Tibial nerve (tissue), 4 donors: ENCODE measurements around the gene PGAM2. TPM values are rescaled to one million over a fixed set of nuclear protein-coding genes. Genes with fewer than 3 reads are reported as not detected.

Experiments used
- DNase-seq, 2 donors: peaks; one replicate each; pipeline ENCODE4 v3.0.0-alpha.2; 2019; ENCODE audit warnings: low spot score in 2 of 2
- H3K27ac ChIP-seq, 4 donors: fragments of 200-600 bp; sonication (generic) in 3 of 4; one replicate each; pipeline ENCODE4 v1.5.1; 2017 to 2019; ENCODE audit warnings: mild to moderate bottlenecking in 1 of 4
- H3K27me3 ChIP-seq, 2 donors: fragments of 200-600 bp; sonication (generic) in 1 of 2; one replicate each; pipeline versions ENCODE4 v1.5.1 to v1.6.0; 2017 to 2019
- H3K36me3 ChIP-seq, 3 donors: fragments of 200-600 bp; sonication (generic); one replicate each; pipeline ENCODE4 v1.5.1; 2018 to 2019
- H3K4me1 ChIP-seq, 4 donors: fragments of 200-600 bp; sonication (generic) in 3 of 4; one replicate each; pipeline ENCODE4 v1.5.1; 2017 to 2019
- H3K4me3 ChIP-seq, 4 donors: fragments of 200-600 bp; sonication (generic) in 3 of 4; one replicate each; pipeline ENCODE4 v1.5.1; 2017 to 2019; ENCODE audit warnings: mild to moderate bottlenecking in 1 of 4, moderate library complexity in 1 of 4
- H3K9me3 ChIP-seq, 4 donors: fragments of 200-600 bp; sonication (generic) in 3 of 4; one replicate each; pipeline ENCODE4 v1.5.1; 2017 to 2019
- EP300 ChIP-seq, 2 donors: sonication (generic); formaldehyde crosslinking; IDR thresholded peaks; one replicate each; pipeline ENCODE4 v1.6.1; 2017; ENCODE audit warnings: antibody characterized with exemption in 2 of 2, mild to moderate bottlenecking in 1 of 2
- POLR2A ChIP-seq, 2 donors: fragments of 450-650 bp; IDR thresholded peaks; one replicate each; pipeline ENCODE4 v1.6.1; 2017; ENCODE audit warnings: antibody characterized with exemption in 2 of 2, mild to moderate bottlenecking in 2 of 2, moderate library complexity in 2 of 2
- WGBS, 2 donors: methylation state at CpG; one replicate each; pipeline ENCODE4 v1.1.5; 2018; 5-methylcytosine and 5-hydroxymethylcytosine counted together
- total RNA-seq, 4 donors: library from RNA; depleted of rRNA; stranded (reverse); fragments of >200 nt; gene quantifications; one replicate each; pipeline ENCODE4 v1.1.0, GENCODE V29; 2016
- TF ChIP-seq, protein P1 (sequence below), 5 experiments: fragments of 200-600 bp in 3 of 5; fragments of 450-650 bp in 2 of 5; sonication (generic) in 3 of 5; IDR thresholded peaks; one replicate each; pipeline ENCODE4 v1.5.1; 2016 to 2019; ENCODE audit warnings: antibody characterized with exemption in 5 of 5, mild to moderate bottlenecking in 3 of 5, moderate library complexity in 2 of 5

The PGAM2 gene
- total RNA-seq, 4 donors from 2014 or later: 0.98 TPM; not detected in 3

DNA sequence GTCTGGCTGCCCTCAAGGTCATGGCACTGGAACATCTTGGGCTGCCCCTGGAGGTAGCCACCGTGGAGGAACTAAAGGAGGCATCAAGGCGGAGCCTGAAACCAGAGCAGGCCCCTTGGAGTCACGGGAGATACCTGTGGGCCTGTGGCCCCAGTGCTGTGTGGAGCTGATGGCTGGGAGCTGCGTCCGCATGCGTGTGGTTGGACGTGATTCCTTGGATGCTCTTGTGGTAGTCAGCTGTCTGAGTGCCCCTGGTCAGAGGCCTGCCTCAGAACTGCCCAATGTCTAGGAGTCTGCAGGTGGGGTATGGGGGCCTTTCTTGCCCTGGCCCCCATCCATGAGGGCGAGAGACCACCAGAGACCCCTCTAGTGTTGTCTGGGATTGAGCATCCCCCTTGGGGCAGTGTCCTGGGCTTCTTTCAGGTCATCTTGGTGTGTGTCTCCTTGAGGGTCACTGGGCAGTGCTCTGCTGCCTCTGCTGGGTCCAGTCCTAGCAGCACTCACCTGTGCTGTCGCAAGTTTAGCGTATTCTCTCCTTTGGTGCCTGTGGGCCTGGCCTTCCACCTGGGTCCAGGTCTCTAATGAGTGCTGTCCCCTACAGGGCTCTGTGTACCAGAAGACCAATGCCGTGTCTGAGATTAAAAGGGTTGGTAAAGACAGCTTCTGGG lies 8.1 kb downstream of the PGAM2 start:
- no peak overlapping the region for H3K4me3 ChIP-seq
- no peak overlapping the region for H3K27ac ChIP-seq
- DNase-seq: no peak
- WGBS, 2 donors: 88% methylated on average over 5 to 8 of the region's 11 CpGs
- no peaks in the 10 kb centered on the region for H3K9me3 ChIP-seq
- no peaks in the 10 kb centered on the region for H3K27me3 ChIP-seq
- H3K4me1 ChIP-seq: no peaks in the 10 kb centered on the region
- TF ChIP-seq POLR2A (IDR thresholded peaks at IDR 0.05) (no peak), EP300 (IDR thresholded peaks at IDR 0.05) (no peak)
- TF ChIP-seq, protein P1, sequence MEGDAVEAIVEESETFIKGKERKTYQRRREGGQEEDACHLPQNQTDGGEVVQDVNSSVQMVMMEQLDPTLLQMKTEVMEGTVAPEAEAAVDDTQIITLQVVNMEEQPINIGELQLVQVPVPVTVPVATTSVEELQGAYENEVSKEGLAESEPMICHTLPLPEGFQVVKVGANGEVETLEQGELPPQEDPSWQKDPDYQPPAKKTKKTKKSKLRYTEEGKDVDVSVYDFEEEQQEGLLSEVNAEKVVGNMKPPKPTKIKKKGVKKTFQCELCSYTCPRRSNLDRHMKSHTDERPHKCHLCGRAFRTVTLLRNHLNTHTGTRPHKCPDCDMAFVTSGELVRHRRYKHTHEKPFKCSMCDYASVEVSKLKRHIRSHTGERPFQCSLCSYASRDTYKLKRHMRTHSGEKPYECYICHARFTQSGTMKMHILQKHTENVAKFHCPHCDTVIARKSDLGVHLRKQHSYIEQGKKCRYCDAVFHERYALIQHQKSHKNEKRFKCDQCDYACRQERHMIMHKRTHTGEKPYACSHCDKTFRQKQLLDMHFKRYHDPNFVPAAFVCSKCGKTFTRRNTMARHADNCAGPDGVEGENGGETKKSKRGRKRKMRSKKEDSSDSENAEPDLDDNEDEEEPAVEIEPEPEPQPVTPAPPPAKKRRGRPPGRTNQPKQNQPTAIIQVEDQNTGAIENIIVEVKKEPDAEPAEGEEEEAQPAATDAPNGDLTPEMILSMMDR (IDR thresholded peaks at IDR 0.05): no peak
- peaks cover 8 to 100% (median 46%) of the 10 kb centered on the region in 3 donors for H3K36me3 ChIP-seq

DNA sequence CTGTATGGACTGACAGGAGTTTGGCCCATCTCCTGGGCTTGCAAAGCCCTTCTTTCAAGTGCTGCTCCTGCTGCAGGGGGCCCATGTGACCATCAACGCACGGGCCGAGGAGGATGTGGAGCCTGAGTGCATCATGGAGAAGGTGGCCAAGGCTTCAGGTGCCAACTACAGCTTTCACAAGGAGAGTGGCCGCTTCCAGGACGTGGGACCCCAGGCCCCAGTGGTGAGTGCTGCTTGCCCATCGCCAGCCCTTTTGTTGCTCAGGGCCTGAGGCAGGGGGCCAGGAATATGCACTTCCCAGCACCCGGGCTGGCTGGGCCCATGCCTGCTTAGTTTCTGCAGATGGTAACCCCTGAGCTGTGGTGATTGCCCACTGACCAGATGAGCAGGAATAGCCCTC lies 8.7 kb downstream of the PGAM2 start:
- H3K36me3 ChIP-seq: peaks cover 12 to 100% (median 50%) of the 10 kb centered on the region in 3 donors
- no peaks in the 10 kb centered on the region for H3K9me3 ChIP-seq
- no peaks in the 10 kb centered on the region for H3K27me3 ChIP-seq
- no peaks in the 10 kb centered on the region for H3K4me1 ChIP-seq
- DNase-seq: no peak
- H3K4me3 ChIP-seq: no peak overlapping the region
- TF ChIP-seq EP300 (IDR thresholded peaks at IDR 0.05) (no peak), POLR2A (IDR thresholded peaks at IDR 0.05) (no peak)
- TF ChIP-seq, protein P1 (IDR thresholded peaks at IDR 0.05): no peak
- no peak overlapping the region for H3K27ac ChIP-seq
- WGBS, 2 donors: 94 to 96% methylated on average over 3 to 6 of the region's 7 CpGs

DNA sequence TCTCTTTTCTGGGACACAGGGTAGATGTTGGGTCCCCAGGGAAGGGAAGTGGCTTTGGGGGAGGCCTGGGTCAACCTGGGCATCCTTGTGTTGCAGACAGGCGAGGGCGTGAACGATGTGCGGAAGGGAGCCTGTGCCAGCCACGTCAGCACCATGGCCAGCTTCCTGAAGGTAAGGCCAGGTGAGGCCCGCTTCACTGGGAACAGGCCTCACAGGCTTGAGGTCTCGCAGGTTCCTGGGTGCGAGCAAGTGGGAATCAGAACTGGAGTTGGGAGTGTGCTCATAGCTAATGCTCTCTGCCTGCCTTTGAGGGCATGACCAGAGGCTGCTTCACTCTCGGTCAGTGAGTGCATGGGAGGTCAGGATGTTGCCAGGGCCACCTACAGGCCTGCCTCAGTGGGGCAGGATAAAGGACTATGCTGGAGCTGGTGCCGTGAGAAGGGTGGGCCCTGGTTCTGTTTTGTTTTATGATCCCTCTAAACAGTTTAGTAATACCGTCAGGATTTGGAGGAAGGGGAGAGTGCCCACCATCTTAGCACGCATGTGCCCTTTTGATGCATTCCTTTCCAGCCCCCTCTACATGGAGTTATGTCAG lies 12.5 kb downstream of the PGAM2 start:
- Histone ChIP-seq H3K27ac (no peak overlapping the region), H3K9me3 (no peaks in the 10 kb centered on the region), H3K4me1 (peaks cover 0 to 12% (median 0%) of the 10 kb centered on the region in 4 donors), H3K36me3 (peaks cover 12 to 86% (median 29%) of the 10 kb centered on the region in 3 donors), H3K4me3 (no peak overlapping the region), H3K27me3 (no peaks in the 10 kb centered on the region)
- no peak for DNase-seq
- TF ChIP-seq, protein P1 (IDR thresholded peaks at IDR 0.05): no peak
- no peak for TF ChIP-seq EP300 (IDR thresholded peaks at IDR 0.05)
- no peak for TF ChIP-seq POLR2A (IDR thresholded peaks at IDR 0.05)
- WGBS, 2 donors: 86 to 93% methylated on average over 12 of the region's 12 CpGs

DNA sequence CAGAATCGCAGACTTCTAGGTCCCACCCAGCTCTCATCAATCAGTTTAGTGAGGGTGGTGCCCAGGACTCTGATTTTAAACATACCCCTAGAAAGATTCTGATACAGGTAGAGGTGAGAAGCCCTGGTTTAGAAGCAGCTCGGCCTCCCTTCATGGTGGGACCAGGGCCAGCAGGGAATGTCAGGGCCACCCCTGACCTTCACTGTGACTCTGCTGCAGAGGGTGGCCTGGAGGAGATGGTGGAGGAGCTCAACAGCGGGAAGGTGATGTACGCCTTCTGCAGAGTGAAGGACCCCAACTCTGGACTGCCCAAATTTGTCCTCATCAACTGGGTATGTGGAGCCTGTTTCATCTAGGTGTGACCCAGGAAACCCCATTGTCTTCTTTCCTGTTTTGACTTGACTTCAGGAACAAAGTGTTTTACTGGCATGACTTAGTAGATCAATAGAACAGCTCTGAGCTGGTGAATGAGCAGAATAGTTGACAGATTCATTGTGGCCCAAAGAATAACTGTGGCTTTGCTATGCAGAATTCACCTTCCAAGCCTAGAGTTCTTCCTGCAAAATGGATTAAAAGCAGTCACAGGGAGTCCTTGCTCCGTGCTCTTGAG lies 13.7 kb downstream of the PGAM2 start:
- WGBS, 2 donors: 86 to 95% methylated on average over 5 of the region's 5 CpGs
- no peak for TF ChIP-seq POLR2A (IDR thresholded peaks at IDR 0.05)
- TF ChIP-seq EP300 (IDR thresholded peaks at IDR 0.05): no peak
- TF ChIP-seq, protein P1 (IDR thresholded peaks at IDR 0.05): no peak
- DNase-seq: no peak
- Histone ChIP-seq H3K4me1 (peaks cover 0 to 22% (median 2%) of the 10 kb centered on the region in 4 donors), H3K36me3 (peaks cover 6 to 79% (median 20%) of the 10 kb centered on the region in 3 donors), H3K4me3 (no peak overlapping the region), H3K9me3 (no peaks in the 10 kb centered on the region), H3K27ac (no peak overlapping the region), H3K27me3 (no peaks in the 10 kb centered on the region)
